ENCODE data around the gene CCBE1.

CCBE1 gene

DNA sequence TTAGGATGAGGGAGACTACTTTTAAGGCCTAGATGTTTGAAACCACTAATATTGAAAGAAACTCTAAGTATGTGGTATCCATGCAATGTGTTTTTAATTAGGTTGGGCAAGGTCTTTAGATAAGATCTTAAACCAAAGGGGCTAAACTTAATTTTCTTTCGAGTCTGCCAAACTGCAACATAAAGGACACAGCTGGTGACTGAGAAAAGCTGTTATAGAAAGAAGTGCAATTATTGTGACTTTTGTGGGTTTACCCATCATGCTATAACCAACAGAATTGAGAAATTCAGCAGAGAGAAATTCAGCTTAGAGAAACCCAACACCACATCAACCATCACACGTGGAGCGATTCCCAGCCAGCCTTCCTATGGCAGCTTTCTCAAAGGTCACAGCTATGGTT is 218.6 kb downstream of the CCBE1 start:
- DNase-seq = no peak

GRCh38 chr18:59477849-59478248 is 219.4 kb downstream of the CCBE1 start:
- no peak for DNase-seq

DNA sequence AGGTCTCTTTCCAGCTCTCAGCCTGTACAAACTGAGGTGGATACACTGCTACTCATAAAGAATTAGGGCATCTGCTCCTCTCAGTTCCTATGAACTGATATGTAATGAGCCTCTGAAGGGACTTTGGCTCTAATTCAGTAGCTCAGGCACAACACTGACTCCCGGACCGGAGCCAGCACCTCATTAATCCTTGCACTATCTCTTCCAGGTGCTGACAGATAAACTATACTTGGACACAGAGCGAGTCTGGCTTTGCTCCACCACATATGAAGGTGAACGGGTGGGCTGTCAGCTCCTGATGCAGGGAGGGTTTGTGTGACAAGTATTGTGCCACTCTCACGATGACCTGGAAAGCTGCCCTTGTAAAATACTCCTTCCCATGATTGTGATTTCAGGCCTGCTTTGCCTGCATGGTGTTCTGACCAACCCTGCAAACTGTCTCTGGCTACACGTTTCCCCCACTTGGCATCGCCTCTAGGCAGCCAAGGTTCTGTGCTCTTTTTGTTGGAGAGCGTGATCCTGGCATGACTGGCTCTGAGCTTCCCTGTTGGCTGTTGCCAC is 226.6 kb downstream of the CCBE1 start:
- no peak for DNase-seq

GRCh38 chr18:59469463-59470180 is 227.6 kb downstream of the CCBE1 start:
- DNase-seq = no peak

GRCh38 chr18:59468821-59469220 is 228.4 kb downstream of the CCBE1 start:
- DNase-seq = no peak

DNA sequence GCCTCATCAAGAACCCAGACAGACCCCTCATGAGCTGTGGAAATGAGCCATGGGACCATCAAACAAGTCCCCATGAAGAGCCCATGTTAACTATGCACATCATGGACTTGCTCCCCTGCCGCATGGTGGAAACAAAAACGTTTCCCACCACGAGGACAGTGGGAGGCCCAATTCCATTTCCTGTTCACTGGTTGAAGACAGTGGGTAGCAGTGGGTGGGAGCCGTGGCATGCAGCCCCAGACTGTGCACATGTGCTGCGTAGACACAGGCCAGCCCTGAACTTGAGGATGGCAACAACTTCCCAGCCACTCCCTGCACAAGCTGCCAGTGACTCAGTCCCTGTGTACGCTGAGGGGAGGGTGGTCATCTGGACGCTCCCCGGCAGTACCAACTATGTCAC is 229.7 kb downstream of the CCBE1 start:
- DNase-seq = no peak

DNA sequence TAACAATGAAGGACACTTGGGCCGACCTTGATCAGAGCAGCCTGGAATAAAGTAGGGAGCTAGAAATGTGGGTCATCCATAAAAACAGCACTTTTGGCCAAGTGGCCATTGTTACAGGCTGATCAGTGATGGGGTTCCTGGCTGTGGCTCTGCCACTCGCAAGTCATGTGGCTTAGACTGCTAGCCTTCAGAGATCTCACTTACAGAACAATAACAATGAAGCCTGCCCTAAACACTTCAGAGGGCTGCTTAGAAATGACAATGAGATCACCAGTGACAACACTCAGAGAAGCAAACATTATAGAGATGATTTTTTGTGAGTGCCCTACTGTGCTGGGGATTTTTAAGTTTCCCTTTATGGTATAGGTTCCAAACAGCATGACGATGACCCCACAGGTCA is 230.2 kb downstream of the CCBE1 start:
- no peak for DNase-seq

DNA sequence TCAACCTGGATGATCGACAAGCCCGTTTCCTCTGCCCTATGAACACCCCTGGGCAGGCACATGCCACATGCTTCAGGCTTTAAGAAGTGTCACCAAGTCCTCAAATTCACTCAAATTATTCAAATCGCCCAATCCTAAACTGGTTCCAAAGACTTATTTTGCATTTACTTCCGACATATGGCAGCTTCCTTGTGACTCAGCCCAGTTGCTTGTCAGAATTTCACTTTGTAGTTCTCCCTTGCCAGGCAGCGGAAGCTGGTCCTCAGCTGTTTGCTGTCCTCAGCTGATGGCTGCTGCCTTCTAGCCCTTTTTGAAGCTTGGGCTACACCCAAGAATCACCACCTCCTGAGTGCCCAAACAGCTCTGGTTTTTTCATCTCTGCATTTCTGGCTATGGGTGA is 232.7 kb downstream of the CCBE1 start:
- DNase-seq = no peak

DNA sequence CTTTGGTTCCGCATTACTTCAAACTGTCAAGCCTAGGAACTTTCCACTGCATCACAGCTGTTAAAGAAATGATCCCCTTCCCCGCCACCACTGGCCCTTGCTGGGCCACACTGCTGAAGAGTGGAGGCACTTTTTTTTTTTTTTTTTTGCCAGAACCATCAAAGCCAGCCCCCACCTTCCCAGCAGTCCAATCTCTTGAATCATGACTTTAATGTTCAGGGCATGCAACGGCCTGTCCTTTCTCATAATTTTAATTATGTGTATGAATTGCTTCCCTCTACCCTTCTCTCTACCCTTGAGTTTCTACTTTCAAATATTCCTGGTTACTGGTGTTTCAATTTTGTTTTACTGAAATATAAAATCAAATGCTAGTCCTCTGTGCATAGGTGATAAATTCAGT is 236.1 kb downstream of the CCBE1 start:
- no peak for DNase-seq

DNA sequence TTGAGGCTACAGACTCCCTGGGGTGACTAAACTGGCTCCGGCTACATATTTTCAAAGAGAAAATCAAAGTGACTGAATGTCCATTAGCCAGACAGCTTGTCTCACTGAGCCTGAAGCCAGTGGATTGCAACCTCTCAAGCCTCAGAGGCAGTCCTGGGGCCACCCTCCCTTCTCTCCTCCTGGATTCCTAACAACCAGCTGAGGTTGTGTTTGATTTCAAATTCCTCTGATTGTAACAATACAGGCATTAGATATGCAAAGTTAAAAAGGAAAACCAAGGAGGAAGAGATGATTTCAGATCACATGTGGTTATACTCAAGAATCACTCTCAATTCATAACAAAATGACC is 237.2 kb downstream of the CCBE1 start:
- no peak for DNase-seq

- DNase-seq = peak; percentile 20
Measured at GRCh38 chr18:59459369-59460071, 237.7 kb downstream of the CCBE1 start.

- no peak for DNase-seq
Measured at GRCh38 chr18:59458575-59458974, 238.6 kb downstream of the CCBE1 start.

- DNase-seq = no peak
Measured at GRCh38 chr18:59456657-59457056, 240.6 kb downstream of the CCBE1 start.

DNA sequence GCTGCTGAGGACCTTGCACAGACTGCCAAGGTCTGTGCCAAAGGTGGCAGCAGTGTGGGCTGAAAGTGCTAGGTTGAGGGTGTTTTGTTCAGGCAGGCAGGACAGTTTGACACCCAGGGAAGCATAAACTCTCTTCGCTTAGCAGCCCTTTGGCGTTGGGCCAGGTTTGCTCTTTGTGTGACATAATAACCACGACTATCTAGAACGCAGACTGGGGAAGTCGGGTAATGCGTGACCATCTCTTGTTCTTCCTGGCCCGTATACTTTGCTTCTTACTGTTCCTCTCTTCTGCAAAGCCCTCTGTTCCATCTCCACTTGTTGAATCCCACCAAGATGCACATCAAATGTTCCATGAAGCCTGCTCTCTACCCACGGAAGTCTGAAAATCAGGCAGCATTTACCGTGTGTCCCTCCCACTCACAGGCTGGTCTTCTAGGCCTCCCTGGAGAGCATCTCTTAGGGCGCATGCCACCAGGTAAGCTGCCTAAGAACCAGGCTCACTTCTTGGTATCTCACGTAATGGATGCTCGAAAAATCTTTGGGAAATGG is 241.4 kb downstream of the CCBE1 start:
- DNase-seq = no peak

DNA sequence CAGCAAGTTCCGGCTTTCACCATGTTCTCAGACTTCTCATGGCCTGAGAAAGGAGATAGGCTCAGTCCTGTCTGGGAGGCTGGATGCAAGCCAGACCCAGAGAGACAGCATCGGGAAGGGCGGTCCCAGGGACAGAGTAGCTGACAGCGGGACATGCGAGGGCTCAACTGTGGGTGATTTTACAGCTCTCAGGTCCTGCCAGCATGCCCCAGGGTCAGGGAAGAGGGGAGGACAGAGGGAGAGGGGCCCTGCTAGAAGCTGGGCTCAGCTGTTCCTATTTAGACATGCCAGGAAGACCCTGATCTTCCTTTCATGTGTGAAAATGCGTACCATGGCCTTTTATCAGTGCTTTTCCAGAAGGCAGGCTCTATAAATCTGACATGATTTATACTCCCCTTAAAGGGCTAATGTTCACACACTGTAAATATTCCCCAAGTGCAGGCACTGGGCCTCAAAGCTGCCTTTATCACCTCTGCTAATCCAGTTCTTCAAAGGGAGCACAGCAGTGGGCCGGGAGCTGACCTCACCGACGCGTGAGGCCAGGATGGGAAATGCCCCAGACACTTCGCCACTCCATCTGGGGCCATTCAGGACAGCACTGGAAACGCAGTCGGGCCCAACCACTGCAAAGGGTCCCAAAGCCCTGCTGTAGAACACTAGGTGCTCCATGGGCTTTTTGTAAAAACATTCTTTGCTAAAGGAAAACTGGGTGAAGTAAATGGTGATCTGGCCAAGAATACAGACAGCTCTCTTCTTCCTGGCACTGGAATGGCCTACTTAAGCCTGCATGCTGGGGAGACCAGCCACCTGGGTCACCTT is 242.1 kb downstream of the CCBE1 start:
- DNase-seq = no peak

- DNase-seq = no peak
Measured at GRCh38 chr18:59453468-59453961, 243.7 kb downstream of the CCBE1 start.

DNA sequence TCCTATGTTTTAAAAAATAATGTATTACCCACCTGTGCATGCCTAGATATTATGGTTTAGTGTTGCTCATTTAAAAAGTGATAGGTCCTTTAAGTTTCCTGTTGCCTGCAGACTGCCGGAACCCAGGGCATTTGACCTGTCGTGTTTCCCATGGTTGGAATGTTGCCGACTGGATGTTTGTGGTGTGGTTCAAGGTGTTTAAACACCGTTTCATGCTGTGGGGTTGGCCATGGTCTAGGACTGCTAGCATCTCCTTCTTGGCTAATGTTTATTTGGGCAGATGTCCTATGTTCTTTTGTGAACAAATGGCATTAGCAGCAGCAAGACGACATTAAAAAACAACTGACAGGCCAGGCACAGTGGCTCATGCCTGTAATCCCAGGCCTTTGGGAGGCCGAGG is 245.3 kb downstream of the CCBE1 start:
- no peak for DNase-seq

DNA sequence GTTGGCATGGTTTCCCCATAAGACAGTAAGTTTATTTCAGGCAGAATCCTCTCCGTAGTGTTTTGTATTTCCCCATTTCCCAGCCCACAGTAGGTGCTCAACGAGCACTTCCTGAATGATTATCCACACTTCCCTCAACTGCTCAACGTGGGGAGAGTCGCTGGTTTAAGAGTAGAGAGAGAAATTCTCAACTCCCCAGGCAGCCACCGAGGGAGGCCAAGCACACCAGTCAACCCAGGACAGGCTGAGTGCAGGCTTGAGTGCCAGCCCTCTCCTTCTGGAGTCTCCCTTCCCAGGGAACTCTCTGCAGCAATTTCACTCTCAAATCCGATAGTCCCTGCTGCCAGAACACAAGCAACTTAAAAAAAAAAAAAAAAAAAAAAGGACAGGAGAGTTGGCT is 246.2 kb downstream of the CCBE1 start:
- DNase-seq = no peak

DNA sequence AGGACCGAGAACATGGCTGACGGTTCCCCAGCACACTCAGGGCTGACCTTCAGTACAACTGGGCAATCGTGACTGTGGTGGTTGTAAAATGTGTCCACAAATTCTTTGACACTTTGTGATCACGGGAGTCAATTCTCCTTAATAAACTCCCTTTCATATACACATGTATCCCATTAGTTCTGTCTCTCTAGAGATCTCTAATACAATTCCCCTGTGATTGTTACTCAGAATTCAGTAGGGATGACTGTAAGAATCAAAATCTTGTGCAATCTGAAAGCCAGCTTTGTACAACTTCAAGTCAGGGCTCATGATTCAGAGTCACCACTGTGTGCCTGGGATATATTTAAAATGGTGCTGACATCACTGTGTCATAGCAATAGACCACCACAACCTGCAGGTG is 248.7 kb downstream of the CCBE1 start:
- DNase-seq = no peak

GRCh38 chr18:59446012-59446411 is 251.2 kb downstream of the CCBE1 start:
- no peak for DNase-seq

GRCh38 chr18:59437851-59438569 is 259.2 kb downstream of the CCBE1 start:
- DNase-seq = no peak

DNA sequence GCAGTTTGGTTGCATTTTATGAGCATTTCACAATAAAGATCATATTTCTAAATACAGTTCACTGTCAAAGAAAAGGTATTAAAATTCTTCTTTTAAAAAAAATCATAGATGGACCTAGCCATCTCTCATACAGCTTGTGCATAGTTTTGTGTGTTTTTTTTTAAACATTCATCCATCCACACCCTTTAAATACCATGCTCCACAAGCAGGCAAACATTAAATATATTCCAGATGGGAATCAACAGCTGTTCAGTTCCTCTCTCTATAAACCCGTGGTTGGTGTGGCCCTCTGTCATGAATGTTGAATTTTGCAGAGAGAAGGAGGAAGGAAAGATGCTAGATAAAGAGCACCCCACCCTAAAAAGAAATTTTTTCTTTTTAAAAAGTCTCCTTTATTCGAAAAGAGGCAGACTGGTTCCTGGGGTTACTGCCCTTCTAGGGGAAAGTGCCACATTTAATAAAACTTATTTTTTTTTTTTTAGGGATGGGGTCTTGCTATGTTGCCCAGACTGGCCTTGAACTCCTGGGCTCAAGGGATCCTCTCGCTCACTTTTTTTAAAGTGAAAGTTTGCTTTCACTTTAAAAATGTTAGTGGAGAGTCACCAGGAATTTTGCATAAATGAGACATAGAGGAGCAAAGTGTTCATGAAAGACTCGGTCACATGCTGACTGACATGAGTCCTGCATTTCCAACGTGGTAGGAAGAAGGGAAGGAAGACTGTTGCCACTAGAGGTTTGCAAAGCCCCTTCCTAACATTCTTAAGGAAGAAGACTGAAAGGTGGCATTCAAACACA is 264.2 kb downstream of the CCBE1 start:
- DNase-seq = no peak
